GM21360 (cell line): Measurements from ENCODE around the gene ZNF700.
A peak's percentile ranks its signal among the peaks of the same experiment; 100 is the strongest.
"Not testable (repeated sequence)": the region's sequence is repeated elsewhere in the genome, so short reads cannot be mapped to it uniquely, and the experiment has no call there.

Experiments
- ATAC-seq: cut with Tn5 transposase; IDR thresholded peaks from one replicate; pipeline ENCODE4 v1.9.1; 2021; ENCODE audit warnings: mild to moderate bottlenecking, moderate library complexity; ENCODE audit not compliant: unreplicated experiment

The ZNF700 gene

GRCh38 chr19:11987405-11988281, 62.7 kb downstream of the ZNF700 start:
- peak; percentile 79 for ATAC-seq

GRCh38 chr19:11989112-11989456, 64.2 kb downstream of the ZNF700 start:
- ATAC-seq, result no peak

- not testable (repeated sequence) for ATAC-seq
Measured at GRCh38 chr19:11991921-11992320, 67.0 kb downstream of the ZNF700 start.

- ATAC-seq, result no peak
Measured at GRCh38 chr19:11995174-11995573, 70.3 kb downstream of the ZNF700 start.
